ENCODE results near the gene FAM135A.

- TF ChIP-seq SUZ12 (IDR thresholded peaks at IDR 0.05; ENCODE audit: extremely low read depth, insufficient read depth, insufficient read length), result no peak
- no peak for TF ChIP-seq ZNF274 (IDR thresholded peaks at IDR 0.05; ENCODE audit: low read depth, low read length)
Observed at GRCh38 chr6:70601014-70601413, 187.7 kb downstream of the FAM135A start.
